Subcutaneous abdominal adipose tissue (tissue), 5 donors: ENCODE data around the gene TUBA1C.
A peak's percentile ranks its signal among the peaks of the same experiment; 100 is the strongest.

Source experiments
- H3K27ac ChIP-seq: one replicate; pipeline ENCODE4 v1.7.0; 2013; ENCODE audit warnings: low read depth, mild to moderate bottlenecking, inconsistent platforms, low read length, moderate library complexity
- H3K27me3 ChIP-seq, 5 donors: one replicate each; pipeline ENCODE4 v1.7.0; 2013; ENCODE audit warnings: low read length in 5 of 5, inconsistent platforms in 1 of 5; ENCODE audit not compliant: control insufficient read depth in 5 of 5, insufficient read depth in 4 of 5
- H3K36me3 ChIP-seq, 5 donors: one replicate each; pipeline ENCODE4 v1.7.0; 2013; ENCODE audit warnings: low read length in 5 of 5; ENCODE audit not compliant: control insufficient read depth in 5 of 5, insufficient read depth in 5 of 5
- H3K4me1 ChIP-seq, 5 donors: one replicate each; pipeline ENCODE4 v1.7.0; 2013; ENCODE audit warnings: low read length in 5 of 5, mild to moderate bottlenecking in 3 of 5, moderate library complexity in 1 of 5; ENCODE audit not compliant: control insufficient read depth in 5 of 5, insufficient read depth in 5 of 5
- H3K4me3 ChIP-seq, 5 donors: one replicate each; pipeline ENCODE4 v1.7.0; 2013; ENCODE audit warnings: low read length in 5 of 5, low read depth in 1 of 5
- H3K9ac ChIP-seq, 5 donors: one replicate each; pipeline ENCODE4 v1.7.0; 2013; ENCODE audit warnings: low read length in 5 of 5, mild to moderate bottlenecking in 4 of 5, moderate library complexity in 3 of 5
- H3K9me3 ChIP-seq, 5 donors: one replicate each; pipeline ENCODE4 v1.7.0; 2013; ENCODE audit warnings: low read length in 5 of 5; ENCODE audit not compliant: control insufficient read depth in 5 of 5
- donor health status: healthy.
- donor health status: healthy.
- donor health status: healthy.
- donor health status: healthy.
- donor health status: healthy.

Gene TUBA1C

GRCh38 chr12:49264873-49265792 lies at the start of gene TUBA1C:
TSS of gene TUBA1C (plus strand) at chr12:49265082. CDS start at chr12:49265182, 100 bp downstream.
- Histone ChIP-seq H3K9me3 (no peaks in the 10 kb centered on the region), H3K9ac (peak within 1 kb of the TSS; percentile 56 to 96 (median 91)), H3K27ac (peak within 1 kb of the TSS; percentile 93), H3K4me1 (peaks cover 0 to 53% (median 28%) of the 10 kb centered on the region in 5 donors), H3K4me3 (peak within 1 kb of the TSS; percentile 72 to 88 (median 85)), H3K36me3 (peaks cover 3 to 10% (median 9%) of the 10 kb centered on the region in 5 donors), H3K27me3 (no peaks in the 10 kb centered on the region)

DNA sequence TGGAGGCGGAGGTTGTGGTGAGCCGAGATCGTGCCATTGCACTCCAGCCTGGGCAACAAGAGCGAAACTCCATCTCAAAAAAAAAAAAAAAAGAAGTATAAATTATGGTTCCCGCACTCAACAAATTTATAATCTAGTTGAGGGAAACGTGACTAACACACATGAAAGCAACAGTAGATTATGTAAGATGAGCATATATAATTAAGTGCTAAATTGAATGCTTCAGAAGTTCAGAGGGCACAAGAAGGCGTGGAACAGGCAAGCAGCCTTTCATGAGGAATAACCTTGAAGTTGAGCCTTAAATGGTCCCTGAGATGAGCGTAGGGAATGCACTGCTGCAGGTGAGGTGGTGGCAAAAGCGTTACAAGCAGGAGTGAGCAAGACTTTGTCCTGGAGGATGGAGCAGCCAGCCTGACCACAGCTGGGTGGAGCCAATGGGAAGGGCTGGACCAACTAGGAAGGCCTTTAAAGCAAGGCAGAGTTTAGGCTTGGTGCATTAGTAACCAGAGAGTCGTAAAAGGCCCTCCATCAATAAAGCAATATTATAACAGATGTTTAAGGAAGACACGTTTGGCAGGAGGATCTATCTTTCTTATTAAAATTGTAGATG lies 45.4 kb upstream of the TUBA1C start:
- no peak overlapping the region for H3K9ac ChIP-seq
- peaks cover 0 to 39% (median 11%) of the 10 kb centered on the region in 5 donors for H3K4me1 ChIP-seq
- H3K9me3 ChIP-seq = no peaks in the 10 kb centered on the region
- H3K36me3 ChIP-seq = no peaks in the 10 kb centered on the region
- H3K4me3 ChIP-seq = no peak overlapping the region
- no peak overlapping the region for H3K27ac ChIP-seq
- H3K27me3 ChIP-seq = no peaks in the 10 kb centered on the region

- H3K4me3 ChIP-seq = no peak overlapping the region
- H3K36me3 ChIP-seq = no peaks in the 10 kb centered on the region
- H3K4me1 ChIP-seq = peaks cover 0 to 29% (median 2%) of the 10 kb centered on the region in 5 donors
- H3K9ac ChIP-seq = no peak overlapping the region
- H3K27ac ChIP-seq = no peak overlapping the region
- H3K27me3 ChIP-seq = no peaks in the 10 kb centered on the region
- no peaks in the 10 kb centered on the region for H3K9me3 ChIP-seq
Measured at GRCh38 chr12:49220972-49221371, 43.9 kb upstream of the TUBA1C start.

- Histone ChIP-seq H3K9ac (no peak overlapping the region), H3K4me3 (no peak overlapping the region), H3K36me3 (no peaks in the 10 kb centered on the region)
Measured at GRCh38 chr12:49223122-49223521, 41.8 kb upstream of the TUBA1C start.

GRCh38 chr12:49223590-49224369 lies 41.1 kb upstream of the TUBA1C start:
- Histone ChIP-seq H3K36me3 (no peaks in the 10 kb centered on the region), H3K27ac (no peak overlapping the region), H3K4me3 (no peak overlapping the region), H3K27me3 (no peaks in the 10 kb centered on the region), H3K4me1 (peaks cover 0 to 29% (median 2%) of the 10 kb centered on the region in 5 donors), H3K9ac (no peak overlapping the region), H3K9me3 (no peaks in the 10 kb centered on the region)

More at GRCh38 chr12:49223122-49223521, 41.8 kb upstream of the TUBA1C start:
- no peak overlapping the region for H3K27ac ChIP-seq
- H3K9me3 ChIP-seq = no peaks in the 10 kb centered on the region
- H3K27me3 ChIP-seq = no peaks in the 10 kb centered on the region
- peaks cover 0 to 29% (median 2%) of the 10 kb centered on the region in 5 donors for H3K4me1 ChIP-seq

DNA sequence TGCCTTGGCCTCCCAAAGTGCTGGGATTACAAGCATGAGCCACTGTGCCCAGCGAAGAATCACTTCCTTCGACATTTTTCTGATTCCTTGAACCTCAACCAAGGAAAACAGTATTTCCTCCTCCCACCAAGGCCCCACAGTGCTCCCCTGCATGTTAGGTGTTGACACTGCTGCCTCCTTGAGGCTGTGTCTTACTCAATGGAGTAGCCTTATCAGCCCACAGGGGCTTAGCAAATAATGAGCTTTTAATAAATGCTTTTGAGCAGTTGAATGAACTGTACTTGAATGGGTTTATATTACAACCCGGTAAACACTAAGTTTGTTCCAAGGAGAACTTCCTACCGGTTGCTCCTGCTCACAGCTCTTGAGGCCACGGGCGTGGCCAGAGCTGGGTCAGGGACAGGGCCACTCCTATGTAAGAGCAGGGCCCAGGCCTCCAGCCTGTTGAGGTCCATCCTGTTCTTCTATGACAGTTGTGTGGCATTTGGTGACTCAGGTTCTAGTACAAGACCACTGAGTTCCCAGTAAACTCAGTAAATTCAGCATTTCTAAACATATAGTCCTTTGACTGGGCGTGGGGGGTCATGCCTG lies 39.2 kb upstream of the TUBA1C start:
- no peak overlapping the region for H3K27ac ChIP-seq
- H3K27me3 ChIP-seq = no peaks in the 10 kb centered on the region
- no peaks in the 10 kb centered on the region for H3K9me3 ChIP-seq
- no peak overlapping the region for H3K4me3 ChIP-seq
- H3K36me3 ChIP-seq = no peaks in the 10 kb centered on the region
- peaks cover 0 to 28% (median 2%) of the 10 kb centered on the region in 5 donors for H3K4me1 ChIP-seq
- no peak overlapping the region for H3K9ac ChIP-seq

DNA sequence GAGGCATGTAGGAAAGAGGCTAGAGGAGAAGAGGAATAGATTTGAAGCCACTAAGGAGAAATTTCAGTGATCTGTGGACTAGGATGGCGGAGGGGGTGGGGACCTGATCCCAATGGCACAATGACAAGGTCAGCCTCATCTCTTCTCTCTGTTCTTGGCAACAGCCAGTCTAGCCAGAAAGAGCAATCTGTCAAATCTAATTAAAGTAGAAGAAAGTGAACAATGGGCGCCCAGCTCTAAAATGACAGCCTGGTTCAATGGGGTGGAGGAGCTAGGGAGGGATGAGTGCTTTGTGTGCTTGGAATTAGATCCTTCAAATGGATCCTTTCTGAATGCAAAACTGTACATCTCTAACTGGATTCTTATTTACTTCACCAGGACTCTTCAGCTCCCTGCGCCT lies 37.2 kb upstream of the TUBA1C start:
- Histone ChIP-seq H3K36me3 (no peaks in the 10 kb centered on the region), H3K4me3 (no peak overlapping the region), H3K27me3 (no peaks in the 10 kb centered on the region), H3K27ac (no peak overlapping the region), H3K9me3 (no peaks in the 10 kb centered on the region), H3K9ac (no peak overlapping the region), H3K4me1 (peaks cover 0 to 17% (median 3%) of the 10 kb centered on the region in 5 donors)

DNA sequence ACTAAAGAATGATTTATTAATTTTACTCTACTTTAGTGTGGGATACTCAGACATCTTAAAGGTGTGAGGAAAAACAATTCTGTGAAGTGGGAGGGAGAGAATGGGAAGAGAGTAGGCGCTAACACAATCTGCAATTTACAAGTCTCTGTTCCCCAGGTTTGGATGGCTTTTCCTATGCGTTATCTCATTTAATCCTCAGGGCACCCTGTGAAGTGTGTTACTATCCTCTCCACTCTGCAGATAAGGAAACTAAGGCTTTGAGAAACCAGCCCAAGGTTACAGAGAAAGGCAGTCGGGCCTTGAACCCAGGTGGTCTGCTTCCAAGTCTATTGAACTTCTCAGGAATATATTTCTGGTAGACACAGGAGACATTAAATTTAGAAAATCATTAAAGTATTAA lies 36.2 kb upstream of the TUBA1C start:
- Histone ChIP-seq H3K4me1 (peaks cover 0 to 17% (median 10%) of the 10 kb centered on the region in 5 donors), H3K27me3 (no peaks in the 10 kb centered on the region), H3K4me3 (no peak overlapping the region), H3K27ac (no peak overlapping the region), H3K9ac (no peak overlapping the region), H3K36me3 (no peaks in the 10 kb centered on the region), H3K9me3 (no peaks in the 10 kb centered on the region)

DNA sequence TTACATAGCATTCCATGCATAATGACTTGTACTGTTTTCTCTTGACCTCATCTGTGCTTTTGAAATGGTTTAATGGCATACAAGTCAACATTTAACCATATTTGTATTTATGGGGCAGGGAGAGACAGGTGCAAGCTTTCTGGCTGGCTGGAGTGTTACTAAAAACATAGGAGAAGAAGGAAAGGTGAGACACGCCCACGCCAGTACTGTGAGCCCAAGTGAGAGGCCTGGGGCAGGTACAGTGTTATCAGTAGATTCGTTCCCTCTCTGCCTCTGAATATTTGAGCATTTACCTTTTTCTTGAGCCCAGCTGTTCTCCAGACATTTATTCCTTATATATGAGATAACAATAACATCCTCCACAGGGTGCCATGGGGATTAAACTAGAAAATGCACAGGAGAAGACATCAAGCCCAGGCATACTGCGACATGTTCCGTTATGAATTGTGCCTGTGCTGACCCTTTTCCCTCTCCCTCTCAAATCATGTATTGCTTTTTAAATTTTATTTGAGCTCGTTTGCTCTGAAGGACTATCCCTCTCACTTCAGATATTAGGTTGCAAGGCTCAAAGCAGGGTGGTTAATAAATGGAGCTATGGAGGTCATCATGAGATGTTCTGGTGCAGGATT lies 34.6 kb upstream of the TUBA1C start:
- H3K27ac ChIP-seq = no peak overlapping the region
- H3K9me3 ChIP-seq = no peaks in the 10 kb centered on the region
- H3K4me3 ChIP-seq = no peak overlapping the region
- H3K36me3 ChIP-seq = no peaks in the 10 kb centered on the region
- no peak overlapping the region for H3K9ac ChIP-seq
- no peaks in the 10 kb centered on the region for H3K27me3 ChIP-seq
- peaks cover 0 to 18% (median 13%) of the 10 kb centered on the region in 5 donors for H3K4me1 ChIP-seq
